Heart right ventricle (tissue), 16 donors: Measurements from ENCODE around the gene LDLR. TPM values are rescaled to one million over a fixed set of nuclear protein-coding genes. Genes with fewer than 3 reads are reported as not detected.
"Not testable (repeated sequence)": the region's sequence is repeated elsewhere in the genome, so short reads cannot be mapped to it uniquely, and the experiment has no call there.

Source experiments
- ATAC-seq, 8 donors: fragments of 200-7000 bp; cut with Tn5 transposase; one replicate each; pipeline ENCODE4 v1.9.1; 2020; ENCODE audit warnings: mild to moderate bottlenecking in 8 of 8, moderate library complexity in 8 of 8, moderate number of reproducible peaks in 1 of 8
- DNase-seq, 2 donors: peaks; one replicate each; pipeline ENCODE4 v3.0.0-alpha.2; 2020
- H3K27ac ChIP-seq, 10 donors: fragments of 200-600 bp; sonication (generic) in 2 of 10; one replicate each; pipeline versions ENCODE4 v1.5.0 to v1.8.0; 2020 to 2022; ENCODE audit warnings: mild to moderate bottlenecking in 3 of 10
- H3K27me3 ChIP-seq, 7 donors: fragments of 200-600 bp; one replicate each; pipeline ENCODE4 v1.8.0; 2021 to 2022; ENCODE audit warnings: mild to moderate bottlenecking in 2 of 7
- H3K36me3 ChIP-seq, 9 donors: fragments of 200-600 bp; sonication (generic) in 1 of 9; one replicate each; pipeline versions ENCODE4 v1.5.0 to v1.8.0; 2020 to 2022; ENCODE audit warnings: mild to moderate bottlenecking in 2 of 9
- H3K4me1 ChIP-seq, 9 donors: fragments of 200-600 bp; sonication (generic) in 1 of 9; one replicate each; pipeline versions ENCODE4 v1.5.0 to v1.8.0; 2020 to 2022; ENCODE audit warnings: mild to moderate bottlenecking in 4 of 9
- H3K4me3 ChIP-seq, 10 donors: fragments of 200-600 bp; sonication (generic) in 2 of 10; one replicate each; pipeline versions ENCODE4 v1.5.0 to v1.8.0; 2020 to 2022; ENCODE audit warnings: mild to moderate bottlenecking in 7 of 10, moderate library complexity in 2 of 10
- H3K9me3 ChIP-seq, 11 donors: fragments of 200-600 bp in 10 of 11; sonication (generic) in 2 of 11; one replicate each; pipeline versions ENCODE4 v1.5.0 to v1.8.0; 2013 to 2022; ENCODE audit warnings: mild to moderate bottlenecking in 2 of 11, control low read depth in 1 of 11, moderate library complexity in 1 of 11
- CTCF ChIP-seq, 9 donors: fragments of 200-600 bp; sonication (generic) in 2 of 9; IDR thresholded peaks; one replicate each; pipeline versions ENCODE4 v1.5.0 to v1.8.0; 2021 to 2022; ENCODE audit warnings: antibody characterized with exemption in 9 of 9, mild to moderate bottlenecking in 5 of 9, moderate library complexity in 1 of 9
- WGBS, 2 donors: extraction: QIAGEN DNeasy Blood & Tissue Kit; methylation state at CpG; one replicate each; pipeline ENCODE4 v1.1.7; 2013; ENCODE audit warnings: inconsistent platforms in 1 of 2; 5-methylcytosine and 5-hydroxymethylcytosine counted together
- intact Hi-C, 10 donors: fragments of 100-400 bp; cut with DNase I; formaldehyde crosslinking; loops; one replicate each; pipeline versions ENCODE4 v1.11.1 to v1.14.2; 2022
- polyA plus RNA-seq, 2 donors: library from polyadenylated mRNA; stranded (reverse); fragments of 200-250 nt; gene quantifications; one replicate each; pipeline ENCODE4 v1.2.3, GENCODE V29; 2013
- total RNA-seq, 10 donors: library from RNA; stranded (reverse); fragmentation: NEBNext Ultra II Directional in 3 of 10; extraction: Animal tissue kit (Norgen Biotek cat#: 25700) in 3 of 10; gene quantifications; one replicate each; pipeline versions ENCODE4 v1.2.1 to v1.2.4, GENCODE V29; 2021 to 2023
- donor health status: Arrhythmogenic right ventricular cardiomyopathy.
- donor health status: ischemic (EF 13 %, LVEDD 7.1; RV severe dilation, severe dysfunction).
- donor health status: healthy with polysubstance abuse.
- donor health status: DM: no; HTN: yes; CAD: no.
- donor health status: DM: no; HTN: no; CAD: no.
- donor health status: ischemic (EF 25% LVEDD 6.9; RV normal size, moderate dysfunction).
- donor health status: ischemic (EF 25% LVEDD 5.7; RV mildly dilated, moderate dysfunction).
- donor health status: healthy.
- donor health status: DM: yes; HTN: yes; CAD: no.
- donor health status: Ischemic cardiomyopathy.
- donor health status: ischemic (EF 35%, LVEDD 5.7; RV mildly dilated, moderate dysfunction).
- donor health status: nonischemic (EF 11% LVEDD 7.7; RV severe dilation, severe dysfunction).
- donor health status: DM: yes; HTN: yes; CAD: no.
- donor health status: PGD.
- donor health status: ischemic (EF 29% LVEDD 5.4; RV normal size, mild dysfunction).
- donor health status: nonischemic (EF 23%, LVEDD 6.1; RV moderate dilation, normal function).

LDLR gene
- total and polyA plus RNA-seq, 12 donors: 4.5 to 76.1 (median 16.4) TPM

- no peak for ATAC-seq
- no peak for DNase-seq
- no peak for TF ChIP-seq CTCF (IDR thresholded peaks at IDR 0.05)
- WGBS, 2 donors: 92 to 94% methylated on average over 13 of the region's 13 CpGs
- H3K4me1 ChIP-seq: peaks cover 0 to 9% (median 4%) of the 10 kb centered on the region in 9 donors
- H3K27ac ChIP-seq: no peak overlapping the region
- intact Hi-C loops: loop anchor here in 1 of 10 donors (10.0 kb wide), 1 partner anchor 178 kb away; no protein-coding TSS in a partner anchor
- no peaks in the 10 kb centered on the region for H3K9me3 ChIP-seq
- H3K27me3 ChIP-seq: no peaks in the 10 kb centered on the region
- no peak overlapping the region for H3K4me3 ChIP-seq
- H3K36me3 ChIP-seq: peaks cover 0 to 100% (median 22%) of the 10 kb centered on the region in 9 donors
Measured at GRCh38 chr19:11123114-11123513, 33.9 kb downstream of the LDLR start.

DNA sequence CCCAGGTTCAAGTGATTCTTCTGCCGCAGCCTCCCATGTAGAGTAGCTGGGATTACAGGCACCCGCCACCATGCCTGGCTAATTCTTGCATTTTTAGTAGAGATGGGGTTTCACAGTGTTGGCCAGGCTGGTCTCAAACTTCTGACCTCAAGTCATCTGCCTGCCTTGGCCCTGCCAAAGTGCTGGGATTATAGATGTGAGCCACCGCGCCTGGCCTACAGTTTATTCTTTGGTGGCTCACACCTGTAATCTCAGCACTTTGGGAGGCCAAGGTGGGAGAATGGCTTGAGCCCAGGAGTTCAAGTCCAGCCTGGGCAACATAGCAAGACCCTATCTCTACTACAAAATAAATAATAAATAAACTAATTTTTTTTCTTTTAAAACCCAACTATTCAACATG lies 34.9 kb downstream of the LDLR start:
- H3K4me3 ChIP-seq, H3K9me3 ChIP-seq, DNase-seq, H3K27ac ChIP-seq, ATAC-seq, H3K27me3 ChIP-seq, H3K4me1 ChIP-seq: not testable (repeated sequence)
- peaks cover 0 to 100% (median 23%) of the 10 kb centered on the region in 9 donors for H3K36me3 ChIP-seq
- WGBS, 2 donors: 94 to 98% methylated on average over 4 of the region's 4 CpGs
- intact Hi-C loops: loop anchor here in 1 of 10 donors (10.0 kb wide), 1 partner anchor 179 kb away; no protein-coding TSS in a partner anchor

DNA sequence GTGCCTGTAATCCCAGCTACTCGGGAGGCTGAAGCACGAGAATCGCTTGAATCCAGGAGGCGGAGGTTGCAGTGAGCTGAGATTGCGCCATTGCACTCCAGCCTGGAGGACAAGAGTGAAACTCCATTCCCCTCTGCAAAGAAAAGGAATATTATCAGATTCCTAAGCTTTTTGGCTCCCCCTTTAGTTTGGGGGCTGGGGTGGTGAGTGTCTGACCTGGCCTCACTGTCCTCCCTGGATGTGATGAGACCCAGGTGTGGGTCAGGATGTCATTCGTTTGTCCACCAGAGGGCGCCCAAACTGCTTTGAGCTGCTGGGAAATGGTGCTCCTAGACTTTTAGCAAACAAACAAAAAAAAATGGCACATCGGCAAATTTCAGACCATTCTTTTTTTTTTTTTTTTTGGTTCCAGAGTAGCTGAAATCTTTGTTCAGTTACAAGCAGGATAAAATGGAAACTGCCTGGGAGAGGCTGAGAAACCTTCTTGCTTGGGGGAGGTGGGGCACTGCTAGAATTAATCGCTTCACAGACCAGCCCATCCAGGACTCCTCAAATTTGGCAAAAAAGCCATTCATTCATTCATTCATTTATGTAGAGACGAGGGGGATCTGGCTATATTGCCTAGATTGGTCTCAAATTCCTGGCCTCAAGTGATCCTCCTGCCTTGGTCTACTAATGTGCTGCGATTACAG lies 36.9 kb downstream of the LDLR start:
- Histone ChIP-seq H3K36me3 (peaks cover 0 to 100% (median 36%) of the 10 kb centered on the region in 9 donors), H3K4me3 (no peak overlapping the region), H3K9me3 (no peaks in the 10 kb centered on the region), H3K27me3 (no peaks in the 10 kb centered on the region), H3K4me1 (peaks cover under 1 to 21% (median 9%) of the 10 kb centered on the region in 9 donors), H3K27ac (peak overlapping the region in 2 of 10 donors; percentile 7 to 29)
- TF ChIP-seq CTCF (IDR thresholded peaks at IDR 0.05): peak; percentile 71 to 86 (median 79)
- peak; percentile 76 to 79 for DNase-seq
- 60 to 64% methylated on average over 11 of the region's 11 CpGs for WGBS, 2 donors
- intact Hi-C loops: loop anchor here in 6 of 10 donors (5.0 to 10.0 kb wide), 4 partner anchors 89 to 189 kb away; no protein-coding TSS in a partner anchor
- ATAC-seq: peak in 7 of 8 donors; percentile 62 to 80 (median 71)

DNA sequence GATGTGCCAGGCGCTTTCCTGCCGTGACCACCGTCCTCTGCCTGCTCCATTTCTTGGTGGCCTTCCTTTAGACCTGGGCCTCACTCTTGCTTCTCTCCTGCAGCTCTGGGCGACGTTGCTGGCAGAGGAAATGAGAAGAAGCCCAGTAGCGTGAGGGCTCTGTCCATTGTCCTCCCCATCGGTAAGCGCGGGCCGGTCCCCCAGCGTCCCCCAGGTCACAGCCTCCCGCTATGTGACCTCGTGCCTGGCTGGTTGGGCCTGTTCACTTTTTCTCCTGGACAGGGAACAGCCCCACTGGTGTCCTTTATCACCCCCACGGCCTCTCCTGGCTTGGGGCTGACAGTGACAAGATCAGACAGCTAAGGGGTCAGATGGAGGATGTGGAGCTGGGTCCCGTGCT lies 38.6 kb downstream of the LDLR start:
- DNase-seq: no peak
- Histone ChIP-seq H3K4me3 (no peak overlapping the region), H3K9me3 (no peaks in the 10 kb centered on the region), H3K4me1 (peaks cover 3 to 22% (median 11%) of the 10 kb centered on the region in 9 donors), H3K27ac (no peak overlapping the region), H3K27me3 (no peaks in the 10 kb centered on the region), H3K36me3 (peaks cover 0 to 100% (median 42%) of the 10 kb centered on the region in 9 donors)
- TF ChIP-seq CTCF (IDR thresholded peaks at IDR 0.05): no peak
- intact Hi-C loops: loop anchor here in 6 of 10 donors (5.0 to 10.0 kb wide), 4 partner anchors 91 to 191 kb away; no protein-coding TSS in a partner anchor
- 90 to 91% methylated on average over 15 of the region's 15 CpGs for WGBS, 2 donors
- no peak for ATAC-seq
